Neuronal stem cell (in vitro differentiated cells): ENCODE measurements around the gene TUBB3.

Experiments
- DNase-seq: peaks from one replicate; pipeline ENCODE4 v3.0.0-alpha.2; 2013; ENCODE audit warnings: low spot score
- H2AFZ ChIP-seq: one replicate; pipeline ENCODE4 v1.6.1; 2013; ENCODE audit warnings: mild to moderate bottlenecking, low read length, inconsistent platforms
- H2AK5ac ChIP-seq: 2 replicates; pipeline ENCODE4 v1.6.1; 2013; ENCODE audit warnings: low read depth, mild to moderate bottlenecking, inconsistent platforms, low read length, moderate library complexity, mixed read lengths
- H2BK120ac ChIP-seq: 2 replicates; pipeline ENCODE4 v1.6.1; 2013; ENCODE audit warnings: low read depth, mild to moderate bottlenecking, inconsistent platforms, low read length, moderate library complexity, mixed read lengths
- H2BK12ac ChIP-seq: one replicate; pipeline ENCODE4 v1.6.1; 2013; ENCODE audit warnings: low read length, inconsistent platforms
- H2BK15ac ChIP-seq: 2 replicates; pipeline ENCODE4 v1.6.1; 2013; ENCODE audit warnings: mild to moderate bottlenecking, low read length, inconsistent platforms, mixed read lengths
- H2BK5ac ChIP-seq: one replicate; pipeline ENCODE4 v1.6.1; 2013; ENCODE audit warnings: inconsistent platforms, mild to moderate bottlenecking, low read length, moderate library complexity
- H3K14ac ChIP-seq: one replicate; pipeline ENCODE4 v1.6.1; 2013; ENCODE audit warnings: low read length, inconsistent platforms
- H3K18ac ChIP-seq: 2 replicates; pipeline ENCODE4 v1.6.1; 2013; ENCODE audit warnings: low read length, inconsistent platforms
- H3K23ac ChIP-seq: 2 replicates; pipeline ENCODE4 v1.6.1; 2013; ENCODE audit warnings: low read depth, mild to moderate bottlenecking, mixed read lengths, low read length, inconsistent platforms; ENCODE audit not compliant: poor library complexity
- H3K27ac ChIP-seq: replicated peaks from 3 replicates; pipeline ENCODE4 v1.5.1; 2013; ENCODE audit warnings: low read length, inconsistent platforms
- H3K27me3 ChIP-seq, 3 experiments: 2 replicates each; pipeline ENCODE4 v1.6.1; 2013; ENCODE audit warnings: low read length in 3 of 3, mild to moderate bottlenecking in 2 of 3, inconsistent platforms in 1 of 3, low read depth in 1 of 3, mixed read lengths in 1 of 3, moderate library complexity in 1 of 3; ENCODE audit not compliant: control insufficient read depth in 3 of 3, insufficient read depth in 3 of 3
- H3K36me3 ChIP-seq, 2 donors: replicated peaks in 1 of 2; 2 replicates each; pipeline ENCODE4 v1.6.1; 2013; ENCODE audit warnings: low read length in 2 of 2; ENCODE audit not compliant: control insufficient read depth in 2 of 2, insufficient read depth in 2 of 2
- H3K4ac ChIP-seq: 2 replicates; pipeline ENCODE4 v1.6.1; 2013; ENCODE audit warnings: inconsistent platforms, mild to moderate bottlenecking, low read length, moderate library complexity
- H3K4me1 ChIP-seq, 2 donors: 1 replicate in 1 of 2; 2 replicates in 1 of 2; pipeline ENCODE4 v1.6.1; 2013; ENCODE audit warnings: low read length in 2 of 2, low read depth in 1 of 2; ENCODE audit not compliant: control insufficient read depth in 2 of 2, insufficient read depth in 1 of 2
- H3K4me2 ChIP-seq: one replicate; pipeline ENCODE4 v1.6.1; 2013; ENCODE audit warnings: mild to moderate bottlenecking, low read length, inconsistent platforms; ENCODE audit not compliant: insufficient read depth, poor library complexity, severe bottlenecking
- H3K4me3 ChIP-seq, 2 donors: 2 replicates each; pipeline ENCODE4 v1.5.1; 2013; ENCODE audit warnings: low read length in 2 of 2, mild to moderate bottlenecking in 2 of 2, inconsistent platforms in 1 of 2, moderate library complexity in 1 of 2
- H3K79me1 ChIP-seq: one replicate; pipeline ENCODE4 v1.6.1; 2013; ENCODE audit warnings: low read depth, mild to moderate bottlenecking, inconsistent platforms, low read length, moderate library complexity
- H3K9ac ChIP-seq: one replicate; pipeline ENCODE4 v1.6.1; 2013; ENCODE audit warnings: mild to moderate bottlenecking, low read depth, low read length, inconsistent platforms; ENCODE audit not compliant: poor library complexity
- H3K9me3 ChIP-seq, 2 donors: replicated peaks in 1 of 2; 2 replicates each; pipeline versions ENCODE3 to v1.6.1; 2013; ENCODE audit warnings: low read length in 2 of 2, mild to moderate bottlenecking in 2 of 2, inconsistent platforms in 1 of 2, low read depth in 1 of 2, mixed read lengths in 1 of 2, moderate library complexity in 1 of 2; ENCODE audit not compliant: control insufficient read depth in 2 of 2, insufficient read depth in 1 of 2
- H4K8ac ChIP-seq: one replicate; pipeline ENCODE4 v1.6.1; 2013; ENCODE audit warnings: low read depth, mild to moderate bottlenecking, inconsistent platforms, low read length, moderate library complexity
- H4K91ac ChIP-seq: one replicate; pipeline ENCODE4 v1.6.1; 2013; ENCODE audit warnings: low read length, low read depth, mild to moderate bottlenecking, inconsistent platforms; ENCODE audit not compliant: poor library complexity
- WGBS, 2 donors: extraction: QIAGEN DNeasy Blood & Tissue Kit; methylation state at CpG; one replicate each; pipeline ENCODE4 v1.1.7; 2013; ENCODE audit warnings: missing lambda C conversion rate in 2 of 2, mixed read lengths in 1 of 2; ENCODE audit not compliant: insufficient read length in 2 of 2, insufficient replicate concordance in 1 of 2; ENCODE audit errors: extremely low coverage in 2 of 2; 5-methylcytosine and 5-hydroxymethylcytosine counted together

TUBB3 gene

DNA sequence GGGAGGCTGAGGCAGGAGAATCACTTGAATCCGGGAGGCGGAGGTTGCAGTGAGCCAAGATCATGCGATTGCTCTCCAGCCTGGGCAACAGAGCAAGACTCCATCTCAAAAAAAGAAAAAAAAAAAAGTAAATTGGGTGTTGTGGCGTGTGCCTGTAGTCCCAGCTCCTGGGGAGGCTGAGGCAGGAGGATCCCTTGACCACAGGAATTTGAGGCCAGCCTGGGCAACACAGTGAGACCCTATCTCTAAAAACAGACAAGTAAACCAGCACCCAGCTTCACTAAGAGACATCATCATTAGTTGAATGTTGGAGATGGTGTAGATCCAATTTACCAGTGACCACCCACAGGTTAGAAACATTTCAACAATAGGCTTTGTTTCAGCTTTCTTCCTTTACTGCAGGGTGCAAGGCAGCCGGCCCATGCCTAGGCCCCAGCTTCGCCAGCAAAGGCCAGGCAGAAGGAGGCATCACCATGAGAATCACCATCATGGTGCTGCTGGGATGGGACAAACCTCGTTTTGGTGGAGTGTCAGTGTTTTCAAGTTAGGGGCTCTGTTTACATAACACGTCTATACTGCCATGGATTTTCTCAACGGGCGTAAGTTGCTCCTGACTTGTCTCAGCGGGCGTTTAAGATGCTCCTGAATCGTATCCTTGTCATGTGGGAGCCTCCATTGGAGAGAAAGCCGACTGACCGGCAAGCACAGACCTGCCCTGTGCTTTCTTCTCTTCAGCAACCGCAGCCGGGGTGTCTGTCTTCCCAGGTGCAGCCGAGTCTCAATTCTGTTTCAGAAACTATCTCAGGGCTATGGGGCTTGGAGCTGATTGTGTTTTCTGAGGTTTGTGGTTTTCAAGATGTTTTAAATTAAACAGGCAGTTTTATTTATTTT lies 42.4 kb upstream of the TUBB3 start:
- Histone ChIP-seq H4K8ac (no peak overlapping the region), H3K18ac (no peak overlapping the region), H3K14ac (no peak overlapping the region), H3K27ac (no peak overlapping the region), H3K27me3 (no peaks in the 10 kb centered on the region), H3K4ac (no peak overlapping the region), H3K4me1 (no peaks in the 10 kb centered on the region), H2BK15ac (no peak overlapping the region), H2BK120ac (no peak overlapping the region), H3K79me1 (peaks cover 2% of the 10 kb centered on the region), H2AK5ac (no peak overlapping the region), H3K23ac (no peak overlapping the region), H3K36me3 (peaks cover 29 to 89% of the 10 kb centered on the region in 2 donors), H3K4me2 (no peak overlapping the region), H4K91ac (no peak overlapping the region), H2AFZ (no peak overlapping the region), H3K4me3 (no peak overlapping the region), H3K9me3 (peaks cover 0 to 5% of the 10 kb centered on the region in 2 donors), H2BK12ac (no peak overlapping the region), H2BK5ac (no peak overlapping the region), H3K9ac (no peak overlapping the region)
- no peak for DNase-seq
- no CpG with 5 or more reads among the region's 18 CpGs for WGBS, 2 donors

DNA sequence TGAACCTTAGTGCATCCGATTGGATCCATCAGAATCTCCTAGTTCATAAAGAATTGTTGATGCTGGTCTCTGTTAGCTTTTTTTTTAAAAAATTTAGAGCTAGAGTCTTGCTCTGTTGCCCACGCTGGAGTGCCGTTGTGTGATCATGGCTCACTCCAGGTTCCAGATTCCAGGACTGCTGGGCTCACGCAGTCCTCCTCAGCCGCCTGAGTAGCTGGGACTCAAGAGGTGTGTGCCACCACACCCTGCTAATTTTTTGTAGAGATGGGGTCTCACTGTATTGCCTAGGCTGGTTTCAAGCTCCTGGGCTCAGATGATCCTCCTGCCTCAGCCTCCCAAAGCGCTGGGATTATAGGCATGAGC lies 41.8 kb upstream of the TUBB3 start:
- Histone ChIP-seq H3K18ac (no peak overlapping the region), H3K14ac (no peak overlapping the region), H3K9me3 (no peaks in the 10 kb centered on the region), H3K9ac (no peak overlapping the region), H4K8ac (no peak overlapping the region), H4K91ac (no peak overlapping the region), H2BK5ac (no peak overlapping the region), H3K79me1 (peaks cover 2% of the 10 kb centered on the region), H3K23ac (no peak overlapping the region), H2BK15ac (no peak overlapping the region), H3K4ac (no peak overlapping the region), H3K36me3 (peaks cover 29 to 89% of the 10 kb centered on the region in 2 donors), H3K27ac (no peak overlapping the region), H3K27me3 (no peaks in the 10 kb centered on the region), H2BK120ac (no peak overlapping the region), H3K4me1 (no peaks in the 10 kb centered on the region), H3K4me2 (no peak overlapping the region), H2AK5ac (no peak overlapping the region), H2AFZ (no peak overlapping the region), H3K4me3 (no peak overlapping the region), H2BK12ac (no peak overlapping the region)
- WGBS, 2 donors, result no CpG with 5 or more reads among the region's 6 CpGs
- DNase-seq, result no peak

DNA sequence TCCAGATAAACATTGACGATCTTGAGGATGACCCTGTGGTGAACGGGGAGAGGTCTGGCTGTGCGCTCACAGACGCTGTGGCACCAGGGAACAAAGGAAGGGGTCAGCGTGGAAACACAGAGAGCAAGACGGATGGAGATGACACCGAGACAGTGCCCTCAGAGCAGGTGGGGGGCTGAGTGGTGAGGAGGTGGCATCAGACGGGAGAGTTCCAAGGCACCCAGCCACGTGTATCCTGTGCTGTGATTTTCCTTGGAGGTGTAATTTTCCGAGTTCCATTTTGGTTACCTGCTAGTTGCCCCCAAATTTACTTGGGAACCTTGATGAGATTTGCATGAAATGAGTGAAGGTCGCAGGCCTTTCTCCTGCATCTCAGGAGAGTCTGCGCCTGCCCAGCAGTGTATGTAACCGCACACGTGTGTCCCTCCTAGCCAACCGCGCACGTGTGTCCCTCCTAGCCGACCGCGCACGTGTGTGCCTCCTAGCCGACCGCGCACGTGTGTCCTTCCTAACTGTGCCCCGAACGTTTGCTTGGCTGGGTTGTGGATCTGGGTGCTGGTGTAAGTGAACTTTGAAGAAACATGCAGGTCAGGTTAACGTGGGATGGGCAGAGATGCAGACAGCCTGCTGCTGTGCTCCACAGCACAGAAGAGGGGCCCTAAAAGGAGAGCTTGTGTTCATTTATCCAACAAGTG lies 39.6 kb upstream of the TUBB3 start:
- no peak overlapping the region for H3K27ac ChIP-seq
- peak overlapping the region; percentile 32 for H3K9ac ChIP-seq
- no peak overlapping the region for H2BK120ac ChIP-seq
- H4K91ac ChIP-seq, result no peak overlapping the region
- WGBS, 2 donors, result no CpG with 5 or more reads among the region's 28 CpGs
- no peak overlapping the region for H3K18ac ChIP-seq
- H2BK5ac ChIP-seq, result no peak overlapping the region
- no peaks in the 10 kb centered on the region for H3K27me3 ChIP-seq
- peaks cover 37 to 89% of the 10 kb centered on the region in 2 donors for H3K36me3 ChIP-seq
- DNase-seq, result no peak
- no peaks in the 10 kb centered on the region for H3K4me1 ChIP-seq
- no peak overlapping the region for H3K23ac ChIP-seq
- H2AFZ ChIP-seq, result no peak overlapping the region
- H2BK15ac ChIP-seq, result no peak overlapping the region
- H2BK12ac ChIP-seq, result peak overlapping the region; percentile 81
- no peak overlapping the region for H2AK5ac ChIP-seq
- H3K4me3 ChIP-seq, result peak overlapping the region in 1 of 2 donors; percentile 10
- no peak overlapping the region for H3K4me2 ChIP-seq
- no peak overlapping the region for H3K14ac ChIP-seq
- no peak overlapping the region for H3K4ac ChIP-seq
- H4K8ac ChIP-seq, result no peak overlapping the region
- H3K79me1 ChIP-seq, result peaks cover 2% of the 10 kb centered on the region
- H3K9me3 ChIP-seq, result no peaks in the 10 kb centered on the region

DNA sequence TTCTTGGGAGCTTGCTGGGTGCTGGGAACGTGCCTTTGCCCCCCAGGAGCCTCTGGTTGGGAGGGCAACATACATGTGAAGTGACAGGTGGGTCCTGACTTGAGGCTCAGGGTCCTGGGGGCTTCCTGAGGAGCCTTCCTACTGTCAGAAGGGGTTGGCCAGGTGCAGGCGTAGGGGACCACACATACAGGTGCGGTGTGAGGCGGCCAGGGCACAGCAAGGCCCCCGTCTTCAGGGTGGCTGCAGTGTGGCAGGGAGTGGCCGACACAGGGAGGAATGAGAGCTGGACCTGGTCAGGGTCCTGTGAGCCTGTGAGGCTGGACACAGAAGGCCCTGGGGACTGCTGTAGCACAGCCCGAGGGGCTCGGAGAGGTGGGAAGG lies 39.1 kb upstream of the TUBB3 start:
- WGBS, 2 donors, result no CpG with 5 or more reads among the region's 8 CpGs
- peaks cover 33 to 89% of the 10 kb centered on the region in 2 donors for H3K36me3 ChIP-seq

More for the DNA sequence above, 39.1 kb upstream of the TUBB3 start:
- H4K91ac ChIP-seq, result no peak overlapping the region
- H3K18ac ChIP-seq, result no peak overlapping the region
- H2AFZ ChIP-seq, result no peak overlapping the region
- H3K4me3 ChIP-seq, result no peak overlapping the region
- H2BK15ac ChIP-seq, result no peak overlapping the region
- H3K23ac ChIP-seq, result peak overlapping the region; percentile 2
- H3K4ac ChIP-seq, result no peak overlapping the region
- H4K8ac ChIP-seq, result no peak overlapping the region
- no peak overlapping the region for H3K27ac ChIP-seq
- no peaks in the 10 kb centered on the region for H3K9me3 ChIP-seq
- H3K4me1 ChIP-seq, result no peaks in the 10 kb centered on the region
- no peak overlapping the region for H2BK120ac ChIP-seq
- no peak overlapping the region for H2AK5ac ChIP-seq
- no peak overlapping the region for H2BK5ac ChIP-seq
- no peak overlapping the region for H3K14ac ChIP-seq
- H2BK12ac ChIP-seq, result no peak overlapping the region
- H3K4me2 ChIP-seq, result no peak overlapping the region
- H3K79me1 ChIP-seq, result peaks cover 2% of the 10 kb centered on the region
- H3K27me3 ChIP-seq, result no peaks in the 10 kb centered on the region
- H3K9ac ChIP-seq, result no peak overlapping the region
- DNase-seq, result no peak
